Left renal cortex interstitium (tissue), 4 donors: Measurements from ENCODE around the gene APOBEC4. TPM values are rescaled to one million over a fixed set of nuclear protein-coding genes. Genes with fewer than 3 reads are reported as not detected.
"Not testable (repeated sequence)": the region's sequence is repeated elsewhere in the genome, so short reads cannot be mapped to it uniquely, and the experiment has no call there.

ENCODE experiments used
- DNase-seq, 4 donors: peaks; one replicate each; pipeline ENCODE4 v3.0.0-alpha.2; 2013; ENCODE audit warnings: low read depth in 4 of 4, low spot score in 2 of 4, missing footprints in 1 of 4
- polyA plus RNA-seq, 4 donors: library from polyadenylated mRNA; unstranded; fragments of 120-200 nt; gene quantifications; one replicate each; pipeline ENCODE4 v1.2.1, GENCODE V29; 2013; ENCODE audit not compliant: insufficient read length in 4 of 4

APOBEC4 gene
- polyA plus RNA-seq, 4 donors = not detected

GRCh38 chr1:183635099-183635605 is 18.0 kb downstream of the APOBEC4 start:
- peak in 2 of 4 donors; percentile 19 to 28 for DNase-seq

GRCh38 chr1:183634429-183635065 is 18.6 kb downstream of the APOBEC4 start:
- DNase-seq = no peak

- DNase-seq = peak in 1 of 4 donors; percentile 19
Observed at GRCh38 chr1:183633676-183634343, 19.3 kb downstream of the APOBEC4 start.

- no peak for DNase-seq
Observed at GRCh38 chr1:183632964-183633363, 20.2 kb downstream of the APOBEC4 start.

GRCh38 chr1:183632114-183632513 is 21.0 kb downstream of the APOBEC4 start:
- DNase-seq = no peak

- DNase-seq = no peak
Observed at GRCh38 chr1:183630748-183631147, 22.4 kb downstream of the APOBEC4 start.

GRCh38 chr1:183628537-183628936 is 24.6 kb downstream of the APOBEC4 start:
- no peak for DNase-seq

- DNase-seq = not testable (repeated sequence)
Observed at GRCh38 chr1:183626236-183626635, 26.9 kb downstream of the APOBEC4 start.

GRCh38 chr1:183622884-183623785 is 30.0 kb downstream of the APOBEC4 start:
- peak in 2 of 4 donors; percentile 39 to 67 for DNase-seq

GRCh38 chr1:183622013-183622412 is 31.1 kb downstream of the APOBEC4 start:
- no peak for DNase-seq

- DNase-seq = no peak
Observed at GRCh38 chr1:183620311-183620710, 32.8 kb downstream of the APOBEC4 start.

GRCh38 chr1:183619781-183620180 is 33.3 kb downstream of the APOBEC4 start:
- DNase-seq = no peak

- not testable (repeated sequence) for DNase-seq
Observed at GRCh38 chr1:183618202-183618601, 34.9 kb downstream of the APOBEC4 start.

GRCh38 chr1:183612975-183613374 is 40.1 kb downstream of the APOBEC4 start:
- not testable (repeated sequence) for DNase-seq

- DNase-seq = no peak
Observed at GRCh38 chr1:183612407-183612806, 40.7 kb downstream of the APOBEC4 start.

GRCh38 chr1:183611021-183611420 is 42.1 kb downstream of the APOBEC4 start:
- no peak for DNase-seq

- DNase-seq = no peak
Observed at GRCh38 chr1:183609759-183610452, 43.2 kb downstream of the APOBEC4 start.

- no peak for DNase-seq
Observed at GRCh38 chr1:183609313-183609712, 43.8 kb downstream of the APOBEC4 start.

GRCh38 chr1:183607322-183607980 is 45.7 kb downstream of the APOBEC4 start:
- DNase-seq = no peak

GRCh38 chr1:183605904-183606303 is 47.2 kb downstream of the APOBEC4 start:
- no peak for DNase-seq
